Measurements from ENCODE around the gene REC8.
A peak's percentile ranks its signal among the peaks of the same experiment; 100 is the strongest.
"Not testable (repeated sequence)": the region's sequence is repeated elsewhere in the genome, so short reads cannot be mapped to it uniquely, and the experiment has no call there.

Gene REC8

DNA sequence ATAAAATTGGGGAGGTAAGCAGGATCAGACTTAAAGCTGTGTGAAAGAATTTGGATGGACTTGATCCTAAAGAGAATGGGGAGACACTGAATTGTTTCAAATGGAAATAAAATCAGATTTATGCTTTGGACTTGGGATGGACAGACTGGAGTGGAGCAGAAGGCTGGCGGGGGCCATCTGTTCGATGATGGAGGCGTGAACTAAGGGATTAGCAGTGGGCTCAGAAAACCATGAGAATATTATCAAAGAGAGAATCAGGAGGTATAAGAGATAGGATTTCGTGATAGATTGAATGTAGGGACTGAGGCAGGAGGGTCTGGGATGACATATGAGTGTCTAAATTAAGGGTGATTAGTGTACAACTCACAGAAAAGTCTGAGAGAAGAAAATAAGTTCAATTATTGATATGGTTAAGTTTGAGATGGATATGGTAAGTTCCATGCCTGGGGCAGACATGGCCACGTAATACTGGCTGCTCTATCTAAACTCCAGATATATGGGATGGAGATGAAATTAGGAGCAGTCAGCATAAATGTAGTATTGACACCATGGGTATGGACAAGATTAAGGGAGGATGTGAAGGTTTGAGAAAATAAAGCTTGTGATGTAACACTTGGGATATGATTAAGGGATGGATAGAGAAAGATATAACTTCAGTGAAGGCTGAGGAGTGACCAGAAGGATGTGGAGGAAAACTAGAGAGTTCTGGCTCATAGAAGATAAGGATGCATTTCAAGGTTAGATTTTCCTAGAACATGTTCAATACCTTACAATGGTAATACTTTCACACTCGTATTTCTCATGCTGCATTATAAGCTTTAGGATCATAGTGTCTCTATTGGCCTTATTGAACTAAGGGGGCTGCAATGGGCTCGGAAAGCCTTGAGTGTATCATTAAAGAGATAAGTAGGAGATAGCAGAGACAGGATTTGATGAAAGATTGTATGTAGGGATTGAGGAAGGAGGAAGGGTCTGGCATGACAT, 32.6 kb downstream of the REC8 start:
- DNase-seq: no peak

DNA sequence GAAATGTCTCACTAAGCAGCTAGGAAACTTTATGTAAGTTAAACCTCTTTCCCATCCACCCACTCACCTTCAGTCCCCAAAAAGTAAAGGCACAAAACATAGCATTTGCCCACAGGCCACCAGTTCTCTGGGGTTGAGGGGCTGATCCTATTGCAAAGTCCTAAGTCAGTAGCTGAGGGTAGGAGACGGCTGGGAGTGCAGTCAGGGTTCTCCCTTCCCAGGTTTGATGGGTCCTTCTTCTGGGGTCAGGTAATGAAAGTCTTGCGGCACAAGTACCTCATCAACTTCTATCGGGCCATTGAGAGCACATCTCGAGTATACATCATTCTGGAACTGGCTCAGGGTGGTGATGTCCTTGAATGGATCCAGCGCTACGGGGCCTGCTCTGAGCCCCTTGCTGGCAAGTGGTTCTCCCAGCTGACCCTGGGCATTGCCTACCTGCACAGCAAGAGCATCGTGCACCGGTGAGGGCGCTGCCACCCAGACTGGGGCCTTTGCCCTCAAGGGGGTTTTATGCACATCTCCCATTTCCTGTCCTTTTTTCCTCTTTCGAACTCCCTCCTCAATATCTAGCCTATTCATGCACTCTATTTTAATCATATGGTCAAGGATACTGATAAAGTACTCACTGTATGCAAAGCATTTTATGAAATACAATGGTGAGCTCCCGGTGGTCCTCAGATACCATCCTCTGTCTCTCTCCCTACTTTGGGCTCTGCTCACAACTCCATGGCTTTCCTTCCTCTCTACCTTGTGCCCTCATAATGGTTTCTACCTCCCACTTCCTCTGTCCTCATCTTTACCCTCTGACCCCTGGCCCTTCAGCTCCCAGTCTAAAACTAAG, 34.6 kb downstream of the REC8 start:
- no peak for DNase-seq

DNA sequence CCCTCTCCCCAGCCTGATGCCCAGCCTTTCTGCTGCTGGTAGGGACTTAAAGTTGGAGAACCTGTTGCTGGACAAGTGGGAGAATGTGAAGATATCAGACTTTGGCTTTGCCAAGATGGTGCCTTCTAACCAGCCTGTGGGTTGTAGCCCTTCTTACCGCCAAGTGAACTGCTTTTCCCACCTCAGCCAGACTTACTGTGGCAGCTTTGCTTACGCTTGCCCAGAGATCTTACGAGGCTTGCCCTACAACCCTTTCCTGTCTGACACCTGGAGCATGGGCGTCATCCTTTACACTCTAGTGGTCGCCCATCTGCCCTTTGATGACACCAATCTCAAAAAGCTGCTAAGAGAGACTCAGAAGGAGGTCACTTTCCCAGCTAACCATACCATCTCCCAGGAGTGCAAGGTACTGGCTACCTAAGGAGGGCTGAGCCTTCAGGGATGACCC, 35.2 kb downstream of the REC8 start:
- DNase-seq: no peak

DNA sequence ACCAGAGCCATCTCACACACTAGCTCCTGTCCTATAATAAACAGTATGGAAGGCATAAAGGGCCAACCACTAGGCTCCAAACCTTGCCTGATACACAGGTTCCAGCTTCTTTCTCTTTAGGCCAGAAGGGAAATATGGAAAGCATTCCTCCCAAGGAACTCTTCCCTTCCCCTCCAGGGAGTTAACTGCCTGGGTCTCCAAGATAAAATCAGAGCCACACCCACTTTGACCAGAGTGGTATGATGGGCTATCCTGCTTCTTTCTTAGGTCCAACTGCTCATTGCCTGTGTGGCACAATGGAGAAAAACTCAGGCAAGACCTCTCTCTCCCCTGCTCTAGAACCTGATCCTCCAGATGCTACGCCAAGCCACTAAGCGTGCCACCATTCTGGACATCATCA, 35.7 kb downstream of the REC8 start:
- DNase-seq: no peak

DNA sequence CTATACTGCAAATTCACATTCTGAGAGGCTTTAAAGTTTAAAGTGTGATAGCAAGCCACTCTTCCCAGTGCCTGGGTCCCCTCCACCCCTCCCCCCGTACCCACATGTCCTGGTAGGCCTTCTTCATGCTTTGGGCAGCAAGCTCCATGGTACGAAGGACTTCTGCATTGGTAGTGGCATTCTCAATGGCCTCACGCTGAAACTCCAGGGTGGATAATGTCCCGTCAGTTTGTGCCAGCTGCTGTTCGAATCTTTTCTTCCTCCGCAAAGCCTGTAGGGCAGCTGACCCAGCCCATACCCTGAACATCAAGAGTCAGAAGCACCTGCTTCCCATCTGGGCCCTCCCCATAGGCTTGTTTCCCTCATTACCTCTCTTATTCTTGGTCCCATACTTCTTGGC, 39.4 kb downstream of the REC8 start:
- no peak for DNase-seq

DNA sequence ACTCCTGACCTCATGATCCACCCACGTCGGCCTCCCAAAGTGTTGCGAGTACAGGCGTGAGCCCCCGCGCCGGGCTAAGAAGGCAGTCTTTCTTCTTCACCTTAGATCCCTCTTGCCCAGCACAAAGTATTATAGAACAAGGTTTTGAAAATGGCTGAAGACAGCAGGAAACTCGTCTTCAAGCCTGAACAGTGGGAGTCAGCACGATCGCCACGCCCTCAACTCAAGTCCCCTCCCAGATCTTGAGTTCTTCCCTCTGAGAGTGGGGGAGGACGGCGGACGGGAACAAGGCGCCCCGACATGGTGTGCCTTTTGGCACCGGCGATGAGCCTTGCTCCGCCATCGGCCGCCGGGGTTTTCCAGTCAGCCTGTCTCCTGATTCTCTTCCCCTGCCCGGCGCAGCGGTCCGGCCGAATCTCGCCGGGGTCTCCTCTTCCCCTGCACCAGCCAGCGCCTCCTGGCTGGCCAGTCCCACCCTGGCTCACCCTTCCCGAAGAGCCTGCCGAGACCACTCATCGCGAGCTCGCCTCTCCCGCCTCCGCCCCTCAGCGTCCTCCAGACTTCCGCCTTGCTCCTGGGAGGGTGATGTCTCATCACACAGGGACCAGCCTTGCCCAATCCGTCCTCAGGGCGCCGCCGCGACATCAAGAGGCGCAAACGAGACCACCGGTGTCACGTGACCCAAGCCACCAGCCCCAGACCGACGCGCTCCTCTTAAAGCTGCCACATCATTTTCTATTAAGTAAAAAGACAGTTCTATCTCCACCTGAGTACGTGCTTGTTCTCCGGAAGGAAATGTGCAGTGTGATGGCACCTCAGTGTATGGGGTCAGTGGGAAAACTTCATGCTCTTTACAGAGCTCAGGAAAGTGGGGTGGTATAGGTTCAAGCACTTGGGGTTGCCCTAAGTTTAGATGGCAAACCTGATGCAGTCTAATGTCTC, 41.3 kb downstream of the REC8 start, which contains the start of gene CHMP4A:
Gene CHMP4A (minus strand): TSS at position 565 of the 942 bp plus-strand sequence. CDS start 49 bp downstream, at position 516.
- DNase-seq: peak; percentile 98 to 99 (median 99)

DNA sequence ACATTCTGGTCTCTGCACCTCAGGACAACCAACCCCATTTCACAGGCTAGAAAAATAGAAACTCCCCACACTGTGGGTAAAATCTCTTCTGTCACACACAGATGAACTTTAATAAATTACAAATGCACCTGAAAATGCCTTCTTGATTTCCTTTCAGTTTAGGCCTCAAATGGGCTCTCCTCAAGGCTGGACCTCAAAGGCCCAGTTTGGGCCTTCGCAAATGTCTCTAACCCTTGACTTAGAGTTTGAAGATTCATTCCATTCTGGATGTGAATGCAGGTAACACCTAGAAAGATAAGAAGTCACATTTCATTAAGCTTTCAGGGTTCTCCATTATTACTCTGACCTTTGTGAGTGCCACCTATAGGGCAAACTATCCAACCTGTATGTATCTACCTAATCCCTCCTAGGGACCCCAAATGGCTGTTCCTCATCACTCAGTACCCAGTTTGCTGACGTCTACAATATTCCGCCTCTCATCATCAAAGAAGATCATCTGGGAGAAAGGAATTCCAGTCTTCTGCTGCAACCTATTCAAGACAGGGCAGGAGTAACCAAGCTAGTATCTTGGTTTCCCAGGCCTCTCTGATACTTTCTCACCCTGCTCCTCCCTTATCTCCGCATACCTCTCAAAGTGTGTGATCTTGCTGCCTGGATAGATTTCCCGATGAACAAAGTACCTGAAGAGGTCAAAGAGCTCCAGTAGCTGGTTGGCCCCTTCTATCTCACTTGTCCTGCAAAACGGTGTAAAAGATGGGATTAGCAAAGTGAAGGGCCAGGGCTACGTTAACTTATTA, 42.2 kb downstream of the REC8 start:
- DNase-seq: no peak

DNA sequence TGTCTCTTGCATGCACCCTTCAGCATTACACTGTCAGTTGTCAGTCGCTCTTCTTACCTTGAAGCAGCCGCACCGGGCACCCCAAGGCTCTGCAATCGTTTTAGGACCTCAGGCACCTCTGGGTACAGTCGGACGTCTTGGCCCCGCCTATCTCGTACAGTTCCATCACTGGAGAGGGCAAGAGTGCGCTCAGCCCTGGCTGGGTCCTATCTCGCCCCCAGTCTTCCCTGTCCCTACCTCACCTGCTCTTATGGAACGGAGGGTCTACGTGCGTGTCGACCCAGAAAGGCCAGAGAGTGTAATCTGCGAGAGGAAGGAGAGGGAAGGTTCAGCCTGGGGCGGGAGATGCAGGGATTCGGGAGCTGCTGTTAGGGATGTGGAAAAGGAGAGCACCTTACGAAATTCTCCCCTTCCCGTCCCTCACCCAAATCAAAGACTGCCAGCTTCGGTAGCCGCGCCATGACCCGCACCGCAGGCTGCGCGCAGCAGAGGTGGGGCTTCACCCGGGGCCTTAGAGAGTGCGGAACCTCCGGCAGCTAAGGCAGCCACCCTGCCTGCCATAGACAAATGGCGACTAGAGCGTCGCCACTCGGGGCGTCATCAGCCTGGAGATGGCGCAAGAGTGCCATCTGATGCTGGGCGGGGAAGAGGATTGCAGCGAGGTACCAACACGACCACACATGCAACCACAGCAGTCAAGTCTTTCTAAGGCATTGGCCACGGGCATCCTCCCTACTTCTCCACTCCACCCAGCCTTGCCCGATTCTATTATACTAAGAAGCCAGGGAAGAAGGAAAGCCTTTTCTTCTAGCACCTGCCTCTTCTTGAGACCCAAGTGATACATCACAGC, 43.8 kb downstream of the REC8 start, which contains the start of gene MDP1:
Gene MDP1 (minus strand): TSS at position 572 of the 850 bp plus-strand sequence. CDS start 111 bp downstream, at position 461.
- DNase-seq: peak; percentile 92 to 95 (median 94)

DNA sequence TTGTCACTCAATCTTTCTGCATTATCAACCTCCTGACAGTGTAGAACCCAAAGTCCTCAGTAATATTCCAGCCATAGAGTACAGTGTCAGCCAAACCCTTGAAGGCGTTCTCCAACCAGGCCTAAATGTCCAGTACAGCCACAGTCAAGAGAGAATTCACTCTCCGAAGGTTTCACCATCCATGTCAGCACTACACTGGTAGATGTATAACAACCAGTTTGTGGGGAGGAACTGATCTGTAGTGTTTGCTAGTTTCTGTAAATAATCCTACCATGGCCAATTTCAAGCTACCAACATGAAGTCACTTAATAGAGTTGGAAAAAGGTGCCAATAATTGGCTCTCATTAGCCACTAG, 44.4 kb downstream of the REC8 start:
- DNase-seq: no peak

DNA sequence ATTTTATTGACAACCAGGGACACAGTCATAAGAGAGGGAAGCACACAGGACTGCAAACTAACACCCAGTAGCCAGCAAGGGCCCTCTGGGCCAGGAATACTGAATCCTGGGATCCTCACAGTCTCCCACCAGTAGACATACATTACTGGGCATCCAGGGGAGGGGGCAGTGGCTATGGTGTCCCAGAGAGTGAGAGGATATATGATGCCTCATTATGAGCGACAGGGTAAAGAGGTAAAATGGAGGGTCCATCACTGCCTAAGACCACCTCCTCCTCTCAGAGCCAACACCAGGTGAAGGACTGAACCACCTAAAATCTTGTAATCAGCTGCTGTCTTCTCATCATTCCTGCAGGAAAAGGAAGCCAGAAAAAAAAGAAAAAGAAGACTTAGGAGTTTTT, 45.0 kb downstream of the REC8 start:
- DNase-seq: not testable (repeated sequence)

DNA sequence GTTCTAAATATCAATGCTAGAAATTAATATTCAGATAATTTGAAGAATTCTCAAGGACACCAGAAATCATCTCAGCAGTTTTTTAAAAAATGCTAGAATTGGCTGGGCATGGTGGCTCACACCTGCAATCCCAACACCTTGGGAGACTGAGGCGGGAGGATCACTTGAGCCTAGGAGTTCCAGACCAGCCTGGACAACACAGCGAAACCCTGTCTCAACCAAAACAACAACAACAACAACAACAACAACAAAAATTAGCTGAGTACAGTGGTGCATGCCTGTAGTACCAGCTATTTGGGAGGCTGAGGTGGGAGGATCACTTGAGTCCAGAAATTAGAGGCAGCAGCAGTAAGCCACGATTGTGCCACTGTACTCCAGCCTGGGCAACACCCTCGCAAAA, 47.2 kb downstream of the REC8 start:
- DNase-seq: no peak

DNA sequence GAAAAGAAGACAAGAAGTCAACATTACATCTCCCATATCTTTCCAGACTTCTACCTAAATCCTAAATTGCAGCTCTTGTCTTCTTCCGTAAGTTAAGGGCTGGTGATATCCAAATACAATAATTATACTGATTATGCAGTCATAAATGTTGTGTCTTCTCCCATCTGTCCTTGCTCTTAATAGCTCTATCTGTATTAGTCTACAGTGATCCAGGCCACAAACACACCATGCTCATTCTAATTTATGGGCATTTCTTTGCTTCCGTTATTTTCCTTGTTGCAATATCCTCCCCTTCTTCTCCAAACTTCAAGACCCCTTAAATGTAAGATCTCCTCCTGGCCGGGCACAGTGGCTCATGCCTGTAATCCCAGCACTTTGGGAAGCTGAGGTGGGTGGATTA, 47.6 kb downstream of the REC8 start:
- no peak for DNase-seq

DNA sequence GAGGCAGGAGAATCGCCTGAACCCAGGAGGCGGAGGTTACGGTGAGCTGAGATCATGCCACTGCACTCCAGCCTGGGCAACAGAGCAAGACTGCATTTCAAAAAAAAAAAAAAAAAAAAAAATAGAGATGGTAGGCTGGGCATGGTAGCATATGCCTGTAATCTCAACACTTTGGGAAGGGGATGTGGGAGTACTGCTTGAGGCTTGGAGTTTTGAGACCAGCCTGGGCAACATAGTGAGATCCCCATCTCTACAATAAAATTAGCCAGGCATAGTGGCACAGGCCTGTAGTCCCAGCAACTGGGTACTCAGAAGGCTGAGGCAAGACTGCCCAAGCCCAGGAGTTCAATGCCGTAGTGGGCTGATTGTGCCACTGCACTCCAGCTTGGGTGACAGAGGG, 51.1 kb downstream of the REC8 start:
- not testable (repeated sequence) for DNase-seq

DNA sequence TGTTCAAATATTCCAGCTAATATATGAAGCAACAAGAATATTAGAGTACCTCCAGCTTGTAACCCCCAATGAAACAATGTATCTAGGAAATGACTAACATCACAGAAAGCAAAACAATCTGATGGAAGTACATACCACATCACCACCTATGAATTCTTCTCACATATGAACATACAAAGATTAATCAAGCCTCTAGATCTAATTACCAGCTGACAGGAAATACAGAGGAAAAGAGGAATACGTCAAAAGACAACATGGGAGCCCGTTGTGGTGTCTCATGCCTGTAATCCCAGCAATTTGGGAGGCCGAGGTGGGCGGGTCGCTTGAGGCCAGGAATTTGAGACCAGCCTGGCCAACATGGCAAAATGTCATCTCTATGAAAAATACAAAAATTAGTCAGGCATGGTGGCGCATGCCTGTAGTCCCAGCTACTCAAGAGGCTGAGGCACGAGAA, 52.8 kb downstream of the REC8 start:
- DNase-seq: no peak

DNA sequence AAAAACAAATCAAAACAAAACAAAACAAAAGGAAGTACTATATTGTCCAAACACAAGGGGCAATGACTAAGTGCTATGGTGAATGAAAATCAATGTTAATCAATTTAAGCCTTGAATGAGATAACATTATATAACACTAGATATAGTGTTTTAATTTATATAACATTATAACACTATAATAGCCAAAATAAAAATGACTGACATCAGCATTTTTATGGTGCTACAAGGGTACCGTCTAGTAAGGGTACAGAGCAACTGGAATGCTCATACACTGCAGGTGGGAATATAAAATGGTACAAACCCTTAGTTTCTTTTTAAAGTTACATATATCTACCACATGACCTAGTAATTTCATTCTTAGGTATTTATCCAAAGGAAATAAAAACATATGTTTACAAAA, 54.6 kb downstream of the REC8 start:
- no peak for DNase-seq

DNA sequence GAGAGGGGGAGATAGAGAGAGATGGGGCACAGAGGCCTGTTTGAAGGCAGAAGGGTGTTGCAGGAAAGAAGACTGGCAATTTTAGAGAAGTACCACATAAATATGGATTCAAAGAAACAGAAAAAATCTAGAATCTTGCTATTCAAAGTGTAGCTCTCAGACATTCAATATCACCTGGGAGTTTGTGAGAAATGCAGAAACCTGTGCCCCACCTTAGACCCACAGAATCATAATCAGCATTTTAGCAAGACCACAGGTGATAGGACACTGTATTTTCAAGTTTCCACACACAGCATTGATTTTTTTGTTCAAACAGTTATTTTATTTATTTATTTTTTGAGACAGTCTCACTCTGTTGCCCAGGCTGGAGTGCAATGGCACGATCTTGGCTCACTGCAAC, 57.0 kb downstream of the REC8 start:
- DNase-seq: no peak

All from suppressor macrophage (primary cell).